HUES48 (cell line): ENCODE results near the gene GLYR1.
"Not testable (repeated sequence)": the region's sequence is repeated elsewhere in the genome, so short reads cannot be mapped to it uniquely, and the experiment has no call there.

ENCODE experiments used
- H3K27ac ChIP-seq: one replicate; pipeline ENCODE4 v1.7.0; 2013; ENCODE audit warnings: low read depth, low read length, inconsistent platforms
- H3K27me3 ChIP-seq: 2 replicates; pipeline ENCODE4 v1.6.1; 2013; ENCODE audit warnings: mild to moderate bottlenecking, low read length; ENCODE audit not compliant: control insufficient read depth, insufficient read depth
- H3K36me3 ChIP-seq: 2 replicates; pipeline ENCODE4 v1.6.1; 2013; ENCODE audit warnings: low read length; ENCODE audit not compliant: control insufficient read depth, insufficient read depth
- H3K4me1 ChIP-seq: 2 replicates; pipeline ENCODE4 v1.6.1; 2013; ENCODE audit warnings: mild to moderate bottlenecking, low read length; ENCODE audit not compliant: control insufficient read depth, insufficient read depth
- H3K4me3 ChIP-seq: 2 replicates; pipeline ENCODE4 v1.5.1; 2013; ENCODE audit warnings: mild to moderate bottlenecking, low read depth, low read length
- H3K9ac ChIP-seq: 2 replicates; pipeline ENCODE4 v1.6.1; 2013; ENCODE audit warnings: mild to moderate bottlenecking, low read depth, low read length, moderate library complexity
- H3K9me3 ChIP-seq: 2 replicates; pipeline ENCODE4 v1.6.1; 2013; ENCODE audit warnings: low read length; ENCODE audit not compliant: control insufficient read depth, insufficient read depth

GLYR1 gene

DNA sequence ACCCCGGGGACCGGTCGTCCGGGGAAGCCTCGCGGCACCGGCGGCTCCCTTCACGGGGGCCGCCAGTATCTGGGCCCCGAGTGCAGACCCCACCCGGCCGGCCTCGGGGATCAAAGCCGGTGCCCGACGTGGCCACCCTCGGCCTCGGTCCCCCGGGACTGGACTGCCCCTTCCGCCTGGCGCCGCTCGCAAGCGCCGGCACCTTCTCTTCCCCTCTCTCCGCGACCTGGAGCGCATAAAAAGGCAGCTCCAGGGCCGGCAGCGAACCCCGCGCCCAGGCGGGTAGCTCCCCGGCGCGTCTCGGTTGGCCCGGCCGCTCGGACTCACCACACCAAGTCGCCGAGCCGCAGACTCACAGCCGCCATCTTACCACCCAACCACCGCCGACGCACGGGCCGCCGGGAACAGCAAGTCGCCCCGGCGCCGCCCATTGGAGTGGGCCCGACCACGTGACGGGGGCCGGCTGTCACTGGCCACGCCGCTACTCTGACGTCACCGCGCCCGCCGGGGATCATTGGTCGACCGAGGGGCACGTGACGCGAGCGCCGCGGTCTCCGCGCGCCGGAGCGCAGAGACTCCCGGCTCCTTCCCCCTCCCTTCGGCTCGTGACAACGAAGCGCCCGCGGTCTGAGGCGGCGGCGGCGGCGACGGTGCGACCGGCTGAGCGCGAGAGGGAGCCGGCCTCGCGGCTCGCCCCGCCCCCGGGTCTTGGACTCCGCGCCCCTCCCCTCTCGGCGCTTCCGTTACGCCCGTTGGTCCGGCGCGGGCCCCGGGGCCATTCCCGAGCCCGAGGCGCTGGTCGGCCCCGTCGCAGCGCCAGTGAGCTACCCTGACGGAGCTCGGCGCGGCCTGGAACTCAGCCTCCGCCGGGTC, at the start of gene GLYR1, which contains the start of gene UBN1:
Gene GLYR1, minus strand, starts transcription at position 388 of the 873 bp plus-strand sequence. Its CDS starts 23 bp downstream, at position 365.
Gene UBN1, plus strand, starts transcription at position 581 of the 873 bp plus-strand sequence. CDS start 5,437 bp downstream, outside the sequence.
- Histone ChIP-seq H3K9ac (peak within 1 kb of the TSS; percentile 91), H3K27ac (peak within 1 kb of the TSS; percentile 93), H3K4me1 (peaks cover 18% of the 10 kb centered on the region), H3K4me3 (peak within 1 kb of the TSS; percentile 96), H3K27me3 (no peaks in the 10 kb centered on the region), H3K36me3 (peaks cover 42% of the 10 kb centered on the region), H3K9me3 (no peaks in the 10 kb centered on the region)

DNA sequence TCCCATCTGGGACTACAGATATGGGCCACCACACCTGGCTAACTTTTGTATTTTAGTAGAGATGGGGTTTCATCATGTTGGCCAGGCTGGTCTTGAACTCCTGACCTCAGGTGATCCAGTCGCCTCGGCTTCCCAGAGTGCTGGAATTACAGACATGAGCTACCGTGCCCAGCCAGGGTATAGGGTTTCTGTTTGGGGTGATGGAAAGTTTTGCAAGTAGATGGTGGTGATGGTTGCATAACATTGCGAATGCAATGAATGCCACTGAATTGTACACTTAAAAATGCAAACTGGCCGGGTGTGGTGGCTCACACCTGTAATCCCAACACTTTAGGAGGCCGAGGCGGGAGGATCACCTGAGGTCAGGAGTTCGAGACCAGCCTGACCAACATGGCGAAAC, 49.7 kb upstream of the GLYR1 start:
- H3K27me3 ChIP-seq, H3K4me3 ChIP-seq, H3K27ac ChIP-seq, H3K4me1 ChIP-seq, H3K9me3 ChIP-seq, H3K9ac ChIP-seq: not testable (repeated sequence)
- H3K36me3 ChIP-seq: peaks cover 73% of the 10 kb centered on the region

DNA sequence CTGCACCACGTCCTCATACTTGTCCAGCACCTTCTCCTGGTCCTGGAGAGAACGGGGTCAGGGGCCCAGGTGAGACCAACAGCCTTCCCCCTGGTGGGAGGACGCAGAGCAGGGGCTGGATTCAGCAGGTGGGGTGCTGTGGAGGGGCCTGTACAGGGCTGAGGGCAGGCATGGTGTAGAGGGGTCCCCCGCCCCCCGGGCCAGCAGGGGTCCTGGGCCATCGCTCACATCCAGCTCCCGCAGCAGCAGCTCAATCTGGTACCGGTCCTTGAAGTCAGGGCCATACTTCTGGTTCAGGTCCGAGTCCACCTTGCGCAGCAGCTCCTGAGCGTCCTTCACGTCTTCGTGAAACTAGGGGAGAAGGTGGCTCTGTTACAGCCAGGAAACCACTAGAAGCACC, 48.3 kb upstream of the GLYR1 start:
- H3K27ac ChIP-seq: no peak overlapping the region
- H3K27me3 ChIP-seq: no peaks in the 10 kb centered on the region
- H3K36me3 ChIP-seq: peaks cover 79% of the 10 kb centered on the region
- H3K9ac ChIP-seq: no peak overlapping the region
- H3K4me3 ChIP-seq: no peak overlapping the region
- H3K4me1 ChIP-seq: no peaks in the 10 kb centered on the region
- H3K9me3 ChIP-seq: no peaks in the 10 kb centered on the region

DNA sequence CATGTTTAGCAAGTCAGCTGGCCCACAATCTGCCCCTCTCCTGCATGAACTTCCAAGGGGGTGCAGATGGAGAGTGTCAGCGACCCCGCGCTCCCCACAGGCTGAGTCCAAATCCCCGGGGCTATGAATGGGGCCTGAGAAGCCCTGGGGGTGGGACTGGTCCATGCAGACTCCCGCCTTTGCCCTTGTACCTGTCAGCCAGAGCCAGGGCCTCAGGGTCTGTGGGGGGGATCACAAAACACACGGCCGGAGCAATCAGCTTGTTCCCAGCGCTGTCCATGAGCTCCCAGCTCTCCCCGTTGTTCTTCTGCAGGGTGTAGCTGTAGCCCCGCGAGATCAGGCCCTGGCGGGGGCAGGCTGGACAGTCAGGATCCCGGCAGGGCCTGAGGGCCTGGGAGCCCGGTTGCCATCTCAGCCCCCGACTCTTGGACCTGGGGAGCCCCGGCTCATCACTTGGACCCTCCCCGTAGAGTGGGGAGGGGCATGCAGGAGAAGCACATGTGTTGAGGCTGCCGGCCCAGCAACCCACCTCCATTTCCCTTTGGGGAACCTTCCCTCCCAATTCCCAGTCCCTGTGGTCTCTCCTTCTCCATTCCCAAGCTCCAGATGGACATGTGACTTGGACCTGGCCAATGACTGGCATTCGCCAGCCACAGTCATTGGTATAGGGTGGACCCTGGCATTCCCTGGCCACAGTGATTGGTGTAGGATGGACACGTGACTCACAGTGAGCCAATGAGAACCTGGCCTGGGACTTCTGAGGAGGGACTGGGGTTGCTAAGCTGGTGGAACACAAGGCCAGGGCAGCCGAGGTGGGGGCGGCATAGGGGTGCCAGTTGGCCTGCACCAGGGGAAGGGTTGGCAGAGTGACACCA, 47.4 kb upstream of the GLYR1 start:
- Histone ChIP-seq H3K27ac (no peak overlapping the region), H3K9me3 (no peaks in the 10 kb centered on the region)

DNA sequence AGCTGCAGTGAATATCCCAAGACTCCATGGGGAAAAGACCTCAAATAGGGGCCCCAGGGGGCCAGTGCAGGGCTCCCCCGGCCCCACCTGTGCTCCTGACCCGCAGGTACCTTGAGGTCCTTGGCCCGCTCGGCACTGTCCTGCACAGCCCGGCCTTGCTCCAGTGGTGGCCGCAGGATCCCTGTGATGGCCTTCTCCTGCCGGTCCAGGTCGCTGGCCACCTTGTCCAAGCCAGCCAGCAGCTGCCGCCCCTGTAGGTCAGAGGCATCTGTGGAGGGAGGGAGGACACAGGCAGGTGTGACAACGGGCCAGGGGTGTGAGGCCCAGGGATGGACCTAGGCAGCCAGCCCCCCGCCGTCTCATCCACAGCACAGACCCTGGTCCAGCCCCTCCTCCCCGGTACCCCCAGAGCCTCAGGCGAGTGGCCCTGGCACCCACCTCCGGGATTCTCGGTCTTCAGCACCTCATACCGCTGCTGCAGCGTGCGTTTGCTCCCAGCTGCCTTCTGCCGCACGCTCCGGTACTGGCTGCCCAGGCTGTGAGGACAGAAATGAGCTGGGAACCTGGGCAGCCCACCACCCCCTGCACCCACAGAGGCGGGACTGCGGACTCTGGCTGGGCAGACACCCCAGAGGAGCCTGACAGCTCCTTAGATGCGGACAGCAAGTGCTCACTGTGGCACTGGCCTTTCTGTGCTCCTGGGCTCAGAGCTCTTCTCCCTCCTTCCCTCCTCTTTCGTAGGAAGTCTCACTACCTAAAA, 46.2 kb upstream of the GLYR1 start:
- Histone ChIP-seq H3K27ac (no peak overlapping the region), H3K4me3 (no peak overlapping the region), H3K9me3 (no peaks in the 10 kb centered on the region), H3K4me1 (no peaks in the 10 kb centered on the region), H3K36me3 (peaks cover 82% of the 10 kb centered on the region), H3K27me3 (no peaks in the 10 kb centered on the region), H3K9ac (no peak overlapping the region)

More for the DNA sequence above, 47.4 kb upstream of the GLYR1 start:
- Histone ChIP-seq H3K4me1 (no peaks in the 10 kb centered on the region), H3K36me3 (peaks cover 85% of the 10 kb centered on the region), H3K27me3 (no peaks in the 10 kb centered on the region), H3K4me3 (no peak overlapping the region), H3K9ac (peak overlapping the region; percentile 12; the same call in 1 of the 2 replicates)

DNA sequence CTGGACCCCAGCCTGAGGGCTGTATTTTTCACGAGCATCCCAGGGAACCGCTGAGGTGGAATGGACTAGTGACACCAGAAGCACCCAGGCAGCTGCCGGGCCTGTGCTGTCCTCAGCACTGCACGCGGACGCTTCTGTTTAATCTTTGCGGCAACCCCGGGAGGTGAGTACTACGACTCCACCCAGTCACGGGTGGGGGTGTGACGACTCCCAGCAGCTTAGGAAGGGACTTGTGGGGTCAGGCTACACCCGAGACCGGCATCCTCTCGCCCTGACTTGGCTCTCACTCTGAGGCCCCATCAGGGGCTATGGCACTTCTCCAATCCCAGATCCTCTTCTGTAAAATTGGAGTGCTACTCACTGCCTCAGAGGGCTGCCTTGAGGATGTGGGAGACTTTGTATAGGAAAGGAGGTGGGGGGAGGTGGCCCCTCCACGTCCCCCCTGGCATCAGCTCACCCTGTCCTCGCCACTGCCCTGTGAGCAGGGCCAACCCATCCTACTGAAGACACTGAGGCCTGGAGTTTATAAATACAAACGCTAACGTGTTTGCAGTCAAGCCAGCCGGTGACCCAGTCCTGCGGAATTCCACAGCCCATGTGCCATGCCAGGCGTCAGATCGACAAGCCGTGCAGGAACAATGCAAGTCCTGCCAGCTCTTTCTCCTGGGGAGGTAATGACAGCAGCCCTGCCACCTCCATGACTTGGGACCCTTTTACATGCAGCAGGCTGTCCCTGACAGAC, 45.4 kb upstream of the GLYR1 start:
- Histone ChIP-seq H3K27me3 (no peaks in the 10 kb centered on the region), H3K36me3 (peaks cover 88% of the 10 kb centered on the region), H3K9me3 (no peaks in the 10 kb centered on the region), H3K4me3 (no peak overlapping the region), H3K4me1 (no peaks in the 10 kb centered on the region), H3K27ac (no peak overlapping the region), H3K9ac (no peak overlapping the region)

DNA sequence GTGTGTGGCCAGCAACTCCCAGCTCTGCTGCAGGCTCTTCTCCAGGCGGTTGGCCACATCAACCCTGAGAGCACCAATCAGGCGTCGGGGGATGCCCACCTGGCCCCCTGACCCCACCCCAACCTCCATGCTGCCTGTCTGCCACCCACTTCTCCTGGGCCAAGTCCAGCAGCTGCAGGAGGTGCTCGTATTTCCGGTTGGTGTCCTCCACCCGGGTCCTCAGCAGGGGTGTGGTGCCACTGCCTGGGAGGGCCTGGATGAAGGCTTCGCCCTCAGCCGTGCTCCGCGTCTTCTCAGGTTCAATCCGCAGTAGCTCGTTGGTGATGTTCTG, 44.8 kb upstream of the GLYR1 start:
- Histone ChIP-seq H3K4me3 (no peak overlapping the region), H3K4me1 (no peaks in the 10 kb centered on the region), H3K9me3 (no peaks in the 10 kb centered on the region), H3K27ac (no peak overlapping the region), H3K9ac (no peak overlapping the region), H3K36me3 (peaks cover 94% of the 10 kb centered on the region), H3K27me3 (no peaks in the 10 kb centered on the region)

DNA sequence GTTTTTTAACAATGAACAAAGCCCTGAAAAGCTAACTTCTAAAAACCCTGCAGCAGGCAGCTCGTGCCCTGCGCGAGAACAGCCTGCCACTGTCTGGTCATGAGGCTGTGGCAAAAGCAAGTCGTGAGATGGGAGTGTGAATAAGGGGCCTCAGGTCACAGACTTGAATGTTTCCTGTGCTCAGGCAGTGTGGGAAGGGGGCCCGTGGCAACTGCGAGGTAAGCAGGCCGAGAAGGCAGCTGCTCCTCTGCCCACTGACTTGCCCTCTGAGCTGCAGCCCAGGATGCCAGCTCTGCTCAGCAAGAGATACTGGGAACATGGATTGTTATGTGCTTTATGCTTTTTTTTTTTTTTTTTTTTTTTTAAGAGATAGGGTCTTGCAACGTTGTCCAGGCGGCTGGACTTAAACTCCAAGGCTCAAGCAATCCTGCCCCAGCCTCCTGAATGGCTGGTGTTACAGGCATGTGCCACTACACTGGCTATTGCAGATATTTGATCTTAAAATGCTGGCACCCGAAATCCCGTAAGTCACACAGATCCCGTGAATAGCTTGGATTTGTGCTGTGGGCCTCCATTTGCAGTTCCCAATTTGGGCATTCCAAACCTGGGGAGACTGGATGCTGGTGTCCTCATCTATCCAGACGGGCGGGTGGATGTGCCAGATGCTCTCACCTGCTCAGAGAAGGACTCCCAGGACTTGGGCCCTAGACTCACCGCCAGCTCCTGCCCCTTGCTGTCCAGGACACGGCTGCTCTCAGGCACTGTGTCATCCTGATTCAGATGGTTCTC, 44.2 kb upstream of the GLYR1 start:
- no peak overlapping the region for H3K9ac ChIP-seq
- H3K27me3 ChIP-seq: no peaks in the 10 kb centered on the region
- H3K4me1 ChIP-seq: no peaks in the 10 kb centered on the region
- H3K4me3 ChIP-seq: no peak overlapping the region
- peaks cover 94% of the 10 kb centered on the region for H3K36me3 ChIP-seq
- no peak overlapping the region for H3K27ac ChIP-seq
- no peaks in the 10 kb centered on the region for H3K9me3 ChIP-seq

DNA sequence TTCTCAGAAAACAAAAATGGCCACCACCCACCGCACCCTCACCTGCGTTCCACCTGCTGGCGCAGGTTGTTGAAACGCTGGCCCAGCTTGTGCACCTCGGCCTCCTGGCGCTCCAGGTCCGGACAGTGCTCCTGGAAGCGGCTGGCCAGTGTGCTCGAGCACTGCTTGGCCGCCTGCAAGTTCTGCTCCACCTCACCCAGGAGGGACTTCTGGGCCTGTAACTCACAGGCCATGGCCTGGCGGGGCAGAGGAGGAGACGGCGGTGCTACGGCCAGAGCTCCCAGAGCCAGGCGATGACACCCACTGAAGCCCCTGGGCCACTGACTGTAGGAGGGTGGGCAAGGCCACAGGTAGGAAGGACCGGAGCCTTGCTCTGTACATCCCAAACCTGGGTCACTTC, 43.6 kb upstream of the GLYR1 start:
- no peak overlapping the region for H3K9ac ChIP-seq
- H3K9me3 ChIP-seq: no peaks in the 10 kb centered on the region
- no peaks in the 10 kb centered on the region for H3K4me1 ChIP-seq
- H3K36me3 ChIP-seq: peaks cover 94% of the 10 kb centered on the region
- H3K27me3 ChIP-seq: no peaks in the 10 kb centered on the region
- no peak overlapping the region for H3K27ac ChIP-seq
- no peak overlapping the region for H3K4me3 ChIP-seq
